GM12891 (cell line): ENCODE data around the gene PXT1.

Experiments used
- PAX5 ChIP-seq: IDR thresholded peaks from 2 replicates; pipeline ENCODE4 v1.6.1; 2011; ENCODE audit warnings: low read length, moderate library complexity, mild to moderate bottlenecking; ENCODE audit not compliant: insufficient read depth, severe bottlenecking
- POLR2A ChIP-seq: IDR thresholded peaks from 2 replicates; pipeline ENCODE4 v1.6.1; 2011; ENCODE audit warnings: low read depth, low read length, control low read depth
- POLR2AphosphoS5 ChIP-seq: IDR thresholded peaks from 2 replicates; pipeline ENCODE4 v1.6.1; 2011; ENCODE audit warnings: low read depth, low read length, control low read depth
- SPI1 ChIP-seq: IDR thresholded peaks from 2 replicates; pipeline ENCODE4 v1.6.1; 2011; ENCODE audit warnings: low read depth, low read length, control low read depth

GRCh38 chr6:36464233-36464632 is 21.6 kb upstream of the PXT1 start:
- TF ChIP-seq POLR2AphosphoS5 (no peak), SPI1 (no peak), POLR2A (no peak), PAX5 (no peak)
